Measurements from ENCODE around the gene THADA. TPM values are rescaled to one million over a fixed set of nuclear protein-coding genes. Genes with fewer than 3 reads are reported as not detected.

THADA gene
- total and polyA plus RNA-seq, 12 donors, result 7.5 to 18.0 (median 15.2) TPM

DNA sequence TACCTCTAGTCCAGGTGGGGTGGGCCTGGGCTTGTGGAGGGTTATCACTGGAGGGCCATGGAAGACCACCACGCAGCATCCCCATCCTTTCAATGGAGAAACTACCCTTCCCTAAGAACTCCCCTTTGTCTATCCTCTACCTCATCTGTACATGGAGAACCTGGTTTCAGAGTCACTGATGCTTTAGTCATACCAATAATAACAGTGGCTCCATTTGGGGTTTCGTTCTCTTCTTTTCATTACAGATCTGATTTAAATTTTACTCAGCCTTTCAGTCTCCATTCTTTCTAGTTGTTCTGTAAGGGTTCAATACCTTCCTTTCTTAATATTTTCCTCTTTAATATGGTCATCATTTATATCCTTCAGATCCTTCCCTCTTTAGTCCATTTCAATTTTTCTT is 314.8 kb downstream of the THADA start:
- no peak overlapping the region for H3K27ac ChIP-seq
- TF ChIP-seq, protein P1, sequence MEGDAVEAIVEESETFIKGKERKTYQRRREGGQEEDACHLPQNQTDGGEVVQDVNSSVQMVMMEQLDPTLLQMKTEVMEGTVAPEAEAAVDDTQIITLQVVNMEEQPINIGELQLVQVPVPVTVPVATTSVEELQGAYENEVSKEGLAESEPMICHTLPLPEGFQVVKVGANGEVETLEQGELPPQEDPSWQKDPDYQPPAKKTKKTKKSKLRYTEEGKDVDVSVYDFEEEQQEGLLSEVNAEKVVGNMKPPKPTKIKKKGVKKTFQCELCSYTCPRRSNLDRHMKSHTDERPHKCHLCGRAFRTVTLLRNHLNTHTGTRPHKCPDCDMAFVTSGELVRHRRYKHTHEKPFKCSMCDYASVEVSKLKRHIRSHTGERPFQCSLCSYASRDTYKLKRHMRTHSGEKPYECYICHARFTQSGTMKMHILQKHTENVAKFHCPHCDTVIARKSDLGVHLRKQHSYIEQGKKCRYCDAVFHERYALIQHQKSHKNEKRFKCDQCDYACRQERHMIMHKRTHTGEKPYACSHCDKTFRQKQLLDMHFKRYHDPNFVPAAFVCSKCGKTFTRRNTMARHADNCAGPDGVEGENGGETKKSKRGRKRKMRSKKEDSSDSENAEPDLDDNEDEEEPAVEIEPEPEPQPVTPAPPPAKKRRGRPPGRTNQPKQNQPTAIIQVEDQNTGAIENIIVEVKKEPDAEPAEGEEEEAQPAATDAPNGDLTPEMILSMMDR (IDR thresholded peaks at IDR 0.05), result no peak
- ATAC-seq (no peak), DNase-seq (no peak)
- peaks cover 0 to 67% (median 28%) of the 10 kb centered on the region in 9 donors for H3K36me3 ChIP-seq
- peaks cover 0 to 21% (median 16%) of the 10 kb centered on the region in 9 donors for H3K4me1 ChIP-seq
- peaks cover 0 to 17% (median 7%) of the 10 kb centered on the region in 11 donors for H3K9me3 ChIP-seq
- H3K27me3 ChIP-seq, result no peaks in the 10 kb centered on the region
- intact Hi-C loops (cut with DNase I), result no loop called here
- 96% methylated on average over 2 of the region's 2 CpGs for WGBS, 2 donors
- H3K4me3 ChIP-seq, result no peak overlapping the region

DNA sequence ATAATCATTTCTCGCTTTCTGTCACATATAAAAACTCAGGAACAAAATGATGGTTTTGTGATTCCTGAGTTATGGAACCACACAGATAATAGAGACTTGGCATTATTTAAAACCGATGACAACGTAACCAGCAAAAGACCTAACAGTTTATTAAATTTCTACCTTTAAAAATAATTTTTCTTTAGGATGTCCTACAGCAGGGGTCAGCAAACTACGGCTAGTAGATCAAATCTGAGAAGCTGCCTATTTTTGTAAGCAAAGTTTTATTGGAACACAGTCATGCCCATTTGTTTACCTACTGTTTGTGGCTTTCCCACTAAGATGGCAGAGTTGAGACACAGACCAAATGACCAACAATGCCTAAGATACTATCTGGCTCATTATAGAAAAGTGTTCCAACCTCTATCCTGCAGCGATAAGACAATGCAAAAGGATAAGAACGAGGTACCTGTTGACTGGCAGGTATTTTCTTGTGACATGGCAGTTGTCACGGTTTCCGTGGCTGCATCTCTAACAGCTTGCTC is 316.5 kb downstream of the THADA start:
- TF ChIP-seq, protein P1 (IDR thresholded peaks at IDR 0.05), result peak in 1 of 9 donors; percentile 12
- WGBS, 2 donors, result 91 to 92% methylated on average over 8 of the region's 8 CpGs
- no peak for ATAC-seq
- H3K9me3 ChIP-seq, result peaks cover 0 to 9% (median 3%) of the 10 kb centered on the region in 11 donors
- no peaks in the 10 kb centered on the region for H3K27me3 ChIP-seq
- no peak overlapping the region for H3K27ac ChIP-seq
- peaks cover 0 to 51% (median 12%) of the 10 kb centered on the region in 9 donors for H3K36me3 ChIP-seq
- no peak overlapping the region for H3K4me3 ChIP-seq
- H3K4me1 ChIP-seq, result peaks cover 0 to 25% (median 18%) of the 10 kb centered on the region in 9 donors
- DNase-seq, result no peak
- intact Hi-C loops (cut with DNase I), result no loop called here

DNA sequence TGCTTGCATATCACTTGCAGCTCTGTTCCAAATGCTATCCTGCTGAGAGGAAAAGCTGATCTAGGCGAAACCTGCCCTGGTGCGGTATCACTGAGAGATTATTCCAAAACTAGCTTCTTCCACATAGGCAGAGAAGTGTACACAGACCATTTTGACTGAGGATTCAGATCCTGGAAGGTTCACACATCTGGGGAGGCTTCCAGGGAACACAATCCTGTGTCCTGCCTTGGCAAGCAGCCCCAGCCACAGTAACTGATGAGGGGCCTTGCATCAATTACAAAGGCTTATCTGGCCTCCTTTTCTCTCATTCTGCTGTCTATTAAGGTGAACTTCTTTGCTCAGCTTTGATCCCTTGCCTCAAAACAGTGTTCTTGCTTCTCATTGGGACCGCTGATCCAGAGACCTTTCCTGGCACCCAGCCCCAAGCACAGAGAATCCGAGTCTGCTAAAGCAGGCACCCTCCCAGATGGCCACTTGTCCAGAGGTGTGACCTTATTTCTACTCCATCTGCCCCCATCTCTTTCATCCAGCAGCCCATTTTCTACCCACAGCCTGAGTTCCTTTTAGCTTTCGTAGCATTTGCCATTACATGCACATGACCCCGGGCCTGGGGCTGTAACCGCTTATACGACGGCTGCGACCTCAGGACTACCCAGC is 317.1 kb downstream of the THADA start:
- TF ChIP-seq, protein P1 (IDR thresholded peaks at IDR 0.05), result no peak
- H3K36me3 ChIP-seq, result peaks cover 0 to 44% (median 8%) of the 10 kb centered on the region in 9 donors
- no peak overlapping the region for H3K4me3 ChIP-seq
- DNase-seq (no peak), ATAC-seq (no peak)
- H3K27ac ChIP-seq, result no peak overlapping the region
- peaks cover 0 to 31% (median 23%) of the 10 kb centered on the region in 9 donors for H3K4me1 ChIP-seq
- intact Hi-C loops (cut with DNase I), result no loop called here
- H3K9me3 ChIP-seq, result peaks cover 0 to 2% (median 0%) of the 10 kb centered on the region in 11 donors
- WGBS, 2 donors, result 89 to 91% methylated on average over 10 of the region's 10 CpGs
- no peaks in the 10 kb centered on the region for H3K27me3 ChIP-seq

DNA sequence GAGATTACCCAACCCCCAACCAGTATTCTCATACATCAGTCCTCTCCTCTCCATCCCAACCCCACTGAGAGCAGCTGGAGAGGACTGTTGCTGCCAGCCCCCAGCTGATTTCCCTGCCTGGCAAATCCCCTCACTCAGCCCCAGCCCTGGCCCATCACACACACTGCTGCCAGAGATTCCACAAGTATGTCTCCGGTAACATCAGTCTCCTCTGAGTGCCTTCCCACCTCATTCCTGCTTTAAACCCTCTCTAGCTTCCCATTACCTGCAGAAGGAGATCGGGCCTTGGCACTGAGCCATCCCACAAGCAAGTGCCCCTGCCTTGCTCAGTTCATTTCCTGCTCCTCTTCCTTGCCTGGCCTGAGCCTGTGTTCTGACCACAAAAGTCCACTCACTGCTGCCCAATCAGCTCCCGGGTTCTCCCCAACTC is 318.9 kb downstream of the THADA start:
- Histone ChIP-seq H3K9me3 (no peaks in the 10 kb centered on the region), H3K36me3 (peaks cover 0 to 27% (median 6%) of the 10 kb centered on the region in 9 donors), H3K4me3 (no peak overlapping the region), H3K27me3 (no peaks in the 10 kb centered on the region), H3K27ac (peak overlapping the region in 8 of 10 donors; percentile 15 to 68 (median 46)), H3K4me1 (peaks cover 0 to 36% (median 28%) of the 10 kb centered on the region in 9 donors)
- intact Hi-C loops (cut with DNase I), result no loop called here
- DNase-seq, result no peak
- 55 to 57% methylated on average over 3 of the region's 3 CpGs for WGBS, 2 donors
- peak in 5 of 8 donors; percentile 16 to 44 (median 36) for ATAC-seq
- TF ChIP-seq, protein P1 (IDR thresholded peaks at IDR 0.05), result no peak

Data from heart right ventricle (tissue), 16 donors.